Measurements from ENCODE around the gene IGSF21.

Gene IGSF21

GRCh38 chr1:18329469-18330253 lies 222.1 kb downstream of the IGSF21 start:
- DNase-seq (ENCODE audit: low read depth): no peak

GRCh38 chr1:18332576-18332975 lies 225.0 kb downstream of the IGSF21 start:
- no peak for DNase-seq (ENCODE audit: low read depth)

GRCh38 chr1:18333220-18333619 lies 225.6 kb downstream of the IGSF21 start:
- no peak for DNase-seq (ENCODE audit: low read depth)

GRCh38 chr1:18336801-18337200 lies 229.2 kb downstream of the IGSF21 start:
- DNase-seq (ENCODE audit: low read depth): no peak

- DNase-seq (ENCODE audit: low read depth): no peak
Observed at GRCh38 chr1:18337757-18338156, 230.2 kb downstream of the IGSF21 start.

GRCh38 chr1:18339161-18339560 lies 231.6 kb downstream of the IGSF21 start:
- DNase-seq (ENCODE audit: low read depth): no peak

- DNase-seq (ENCODE audit: low read depth): no peak
Observed at GRCh38 chr1:18340158-18340764, 232.7 kb downstream of the IGSF21 start.

- no peak for DNase-seq (ENCODE audit: low read depth)
Observed at GRCh38 chr1:18340787-18341186, 233.2 kb downstream of the IGSF21 start.

GRCh38 chr1:18341291-18342069 lies 233.9 kb downstream of the IGSF21 start:
- DNase-seq (ENCODE audit: low read depth): no peak

GRCh38 chr1:18342744-18343143 lies 235.1 kb downstream of the IGSF21 start:
- no peak for DNase-seq (ENCODE audit: low read depth)

- DNase-seq (ENCODE audit: low read depth): no peak
Observed at GRCh38 chr1:18343581-18343980, 236.0 kb downstream of the IGSF21 start.

GRCh38 chr1:18344755-18345154 lies 237.2 kb downstream of the IGSF21 start:
- DNase-seq (ENCODE audit: low read depth): no peak

GRCh38 chr1:18347559-18347958 lies 240.0 kb downstream of the IGSF21 start:
- DNase-seq (ENCODE audit: low read depth): no peak

- no peak for DNase-seq (ENCODE audit: low read depth)
Observed at GRCh38 chr1:18348354-18348753, 240.8 kb downstream of the IGSF21 start.

GRCh38 chr1:18350747-18351146 lies 243.1 kb downstream of the IGSF21 start:
- DNase-seq (ENCODE audit: low read depth): no peak

GRCh38 chr1:18351735-18352134 lies 244.1 kb downstream of the IGSF21 start:
- no peak for DNase-seq (ENCODE audit: low read depth)

- DNase-seq (ENCODE audit: low read depth): no peak
Observed at GRCh38 chr1:18352636-18353265, 245.2 kb downstream of the IGSF21 start.

GRCh38 chr1:18353528-18353927 lies 245.9 kb downstream of the IGSF21 start:
- no peak for DNase-seq (ENCODE audit: low read depth)

GRCh38 chr1:18353992-18354391 lies 246.4 kb downstream of the IGSF21 start:
- DNase-seq (ENCODE audit: low read depth): no peak

- no peak for DNase-seq (ENCODE audit: low read depth)
Observed at GRCh38 chr1:18354612-18355011, 247.0 kb downstream of the IGSF21 start.

- DNase-seq (ENCODE audit: low read depth): no peak
Observed at GRCh38 chr1:18357622-18358230, 250.1 kb downstream of the IGSF21 start.

GRCh38 chr1:18358600-18358999 lies 251.0 kb downstream of the IGSF21 start:
- no peak for DNase-seq (ENCODE audit: low read depth)

Data from activated gamma-delta T cell treated with anti-CD3 and anti-CD28 coated beads, Interleukin-2, amount 50 U/mL, for 16 hours (primary cell).